Activated T-cell treated with anti-CD3 and anti-CD28 coated beads, Interleukin-2, amount 50 U/mL, for 72 hours (primary cell): Measurements from ENCODE around the gene RC3H1. TPM values are rescaled to one million over a fixed set of nuclear protein-coding genes. Genes with fewer than 3 reads are reported as not detected.
A peak's percentile ranks its signal among the peaks of the same experiment; 100 is the strongest.
"Not testable (repeated sequence)": the region's sequence is repeated elsewhere in the genome, so short reads cannot be mapped to it uniquely, and the experiment has no call there.

Experiments used
- ATAC-seq, 2 donors: fragments of 150-1000 bp; cut with Tn5 transposase; replicated peaks in 1 of 2; 2 replicates each; pipeline ENCODE4 v1.10.0; 2021; ENCODE audit warnings: moderate library complexity in 2 of 2, mild to moderate bottlenecking in 1 of 2
- DNase-seq, 2 donors: peaks; one replicate each; pipeline ENCODE4 v3.0.0; 2021 to 2022; ENCODE audit warnings: mixed read lengths in 1 of 2
- H3K27ac Mint-ChIP-seq: one replicate; pipeline ENCODE4 v1.8.0; 2022; ENCODE audit warnings: mild to moderate bottlenecking, moderate library complexity, mixed read lengths
- H3K27me3 Mint-ChIP-seq: one replicate; pipeline ENCODE4 v1.8.0; 2022; ENCODE audit warnings: low read depth, mixed read lengths
- H3K36me3 Mint-ChIP-seq, 2 donors: one replicate each; pipeline ENCODE4 v1.8.0; 2022; ENCODE audit warnings: mixed read lengths in 2 of 2, mild to moderate bottlenecking in 1 of 2; ENCODE audit not compliant: insufficient read depth in 2 of 2
- H3K4me1 Mint-ChIP-seq: one replicate; pipeline ENCODE4 v1.8.0; 2022; ENCODE audit warnings: low read depth, mixed read lengths
- H3K4me3 Mint-ChIP-seq, 2 donors: one replicate each; pipeline ENCODE4 v1.8.0; 2022; ENCODE audit warnings: mild to moderate bottlenecking in 2 of 2, mixed read lengths in 2 of 2, moderate library complexity in 2 of 2
- H3K9me3 Mint-ChIP-seq, 2 donors: one replicate each; pipeline ENCODE4 v1.8.0; 2022; ENCODE audit warnings: mixed read lengths in 2 of 2
- total RNA-seq, 2 donors: library from RNA; stranded (reverse); gene quantifications; one replicate each; pipeline ENCODE4 v1.2.3, GENCODE V29; 2022

The RC3H1 gene
- total RNA-seq, 2 donors from 2014 or later, result 28.1 to 33.5 TPM

GRCh38 chr1:174042509-174042908 lies 20.4 kb upstream of the RC3H1 start:
- ATAC-seq, DNase-seq, H3K9me3 Mint-ChIP-seq, H3K4me3 Mint-ChIP-seq, H3K4me1 Mint-ChIP-seq, H3K36me3 Mint-ChIP-seq, H3K27ac Mint-ChIP-seq, H3K27me3 Mint-ChIP-seq: not testable (repeated sequence)

- no peaks in the 10 kb centered on the region for H3K36me3 Mint-ChIP-seq
- DNase-seq (no peak), ATAC-seq (no peak)
- no peaks in the 10 kb centered on the region for H3K27me3 Mint-ChIP-seq
- no peak overlapping the region for H3K4me3 Mint-ChIP-seq
- H3K4me1 Mint-ChIP-seq, result no peaks in the 10 kb centered on the region
- H3K9me3 Mint-ChIP-seq, result no peaks in the 10 kb centered on the region
- no peak overlapping the region for H3K27ac Mint-ChIP-seq
Measured at GRCh38 chr1:174041369-174041768, 19.2 kb upstream of the RC3H1 start.

GRCh38 chr1:174040387-174040786 lies 18.2 kb upstream of the RC3H1 start:
- Mint-ChIP-seq H3K4me1 (no peaks in the 10 kb centered on the region), H3K9me3 (no peaks in the 10 kb centered on the region), H3K27me3 (no peaks in the 10 kb centered on the region), H3K27ac (no peak overlapping the region), H3K36me3 (no peaks in the 10 kb centered on the region), H3K4me3 (no peak overlapping the region)
- ATAC-seq, result peak in 1 of 2 donors; percentile 67
- no peak for DNase-seq

GRCh38 chr1:174039027-174039426 lies 16.9 kb upstream of the RC3H1 start:
- no peak overlapping the region for H3K4me3 Mint-ChIP-seq
- no peaks in the 10 kb centered on the region for H3K4me1 Mint-ChIP-seq
- H3K9me3 Mint-ChIP-seq, result no peaks in the 10 kb centered on the region
- DNase-seq (no peak), ATAC-seq (no peak)
- H3K27ac Mint-ChIP-seq, result no peak overlapping the region
- no peaks in the 10 kb centered on the region for H3K27me3 Mint-ChIP-seq
- no peaks in the 10 kb centered on the region for H3K36me3 Mint-ChIP-seq

GRCh38 chr1:174036798-174037197 lies 14.6 kb upstream of the RC3H1 start:
- Mint-ChIP-seq H3K9me3 (no peaks in the 10 kb centered on the region), H3K4me3 (no peak overlapping the region), H3K36me3 (no peaks in the 10 kb centered on the region), H3K27ac (no peak overlapping the region), H3K27me3 (no peaks in the 10 kb centered on the region), H3K4me1 (no peaks in the 10 kb centered on the region)
- ATAC-seq, result no peak
- DNase-seq, result no peak

- Mint-ChIP-seq H3K9me3 (no peaks in the 10 kb centered on the region), H3K4me3 (no peak overlapping the region), H3K4me1 (no peaks in the 10 kb centered on the region), H3K36me3 (no peaks in the 10 kb centered on the region), H3K27me3 (no peaks in the 10 kb centered on the region), H3K27ac (no peak overlapping the region)
- ATAC-seq (no peak), DNase-seq (no peak)
Measured at GRCh38 chr1:174036204-174036603, 14.0 kb upstream of the RC3H1 start.

- Mint-ChIP-seq H3K36me3 (no peaks in the 10 kb centered on the region), H3K27me3 (no peaks in the 10 kb centered on the region), H3K27ac (no peak overlapping the region), H3K4me3 (no peak overlapping the region), H3K9me3 (no peaks in the 10 kb centered on the region), H3K4me1 (no peaks in the 10 kb centered on the region)
- DNase-seq (no peak), ATAC-seq (no peak)
Measured at GRCh38 chr1:174032671-174033222, 10.6 kb upstream of the RC3H1 start.

- H3K4me3 Mint-ChIP-seq, result no peak overlapping the region
- no peaks in the 10 kb centered on the region for H3K36me3 Mint-ChIP-seq
Measured at GRCh38 chr1:174031099-174031498, 8.9 kb upstream of the RC3H1 start.

GRCh38 chr1:174028495-174028894 lies 6.3 kb upstream of the RC3H1 start:
- ATAC-seq, result no peak
- Mint-ChIP-seq H3K36me3 (no peaks in the 10 kb centered on the region), H3K9me3 (no peaks in the 10 kb centered on the region), H3K4me1 (peaks cover 3% of the 10 kb centered on the region), H3K4me3 (no peak overlapping the region), H3K27me3 (no peaks in the 10 kb centered on the region), H3K27ac (no peak overlapping the region)
- no peak for DNase-seq

More at GRCh38 chr1:174031099-174031498, 8.9 kb upstream of the RC3H1 start:
- H3K27me3 Mint-ChIP-seq, result no peaks in the 10 kb centered on the region
- ATAC-seq (no peak), DNase-seq (no peak)
- no peak overlapping the region for H3K27ac Mint-ChIP-seq
- H3K9me3 Mint-ChIP-seq, result no peaks in the 10 kb centered on the region
- no peaks in the 10 kb centered on the region for H3K4me1 Mint-ChIP-seq

GRCh38 chr1:174023440-174023839 lies 1.3 kb upstream of the RC3H1 start:
- no peak for DNase-seq
- no peak for ATAC-seq
- Mint-ChIP-seq H3K27me3 (no peaks in the 10 kb centered on the region), H3K4me1 (peaks cover 44% of the 10 kb centered on the region), H3K27ac (peak overlapping the region; percentile 11), H3K4me3 (peak overlapping the region; percentile 92 to 97), H3K9me3 (no peaks in the 10 kb centered on the region), H3K36me3 (peaks cover 7% of the 10 kb centered on the region in 2 donors)

- Mint-ChIP-seq H3K36me3 (peaks cover 7% of the 10 kb centered on the region in 2 donors), H3K27me3 (no peaks in the 10 kb centered on the region), H3K4me3 (peak overlapping the region; percentile 92 to 97), H3K9me3 (no peaks in the 10 kb centered on the region), H3K4me1 (peaks cover 47% of the 10 kb centered on the region), H3K27ac (peak overlapping the region; percentile 95)
- DNase-seq (no peak), ATAC-seq (no peak)
Measured at GRCh38 chr1:174022976-174023277, 770 bp upstream of the RC3H1 start.

GRCh38 chr1:174021591-174022079 lies 522 bp downstream of the RC3H1 start:
- DNase-seq (peak in 1 of 2 donors; percentile 42), ATAC-seq (peak; percentile 38 to 39)
- Mint-ChIP-seq H3K4me1 (peaks cover 58% of the 10 kb centered on the region), H3K9me3 (no peaks in the 10 kb centered on the region), H3K27ac (peak overlapping the region; percentile 98), H3K4me3 (peak overlapping the region; percentile 92 to 97), H3K27me3 (no peaks in the 10 kb centered on the region), H3K36me3 (peaks cover 7% of the 10 kb centered on the region in 2 donors)

GRCh38 chr1:174018565-174018964 lies 3.6 kb downstream of the RC3H1 start:
- peaks cover 71% of the 10 kb centered on the region for H3K4me1 Mint-ChIP-seq
- DNase-seq (no peak), ATAC-seq (no peak)
- H3K9me3 Mint-ChIP-seq, result no peaks in the 10 kb centered on the region
- no peak overlapping the region for H3K4me3 Mint-ChIP-seq
- H3K36me3 Mint-ChIP-seq, result peaks cover 7% of the 10 kb centered on the region in 2 donors
- H3K27ac Mint-ChIP-seq, result no peak overlapping the region
- H3K27me3 Mint-ChIP-seq, result no peaks in the 10 kb centered on the region

- H3K27me3 Mint-ChIP-seq, result no peaks in the 10 kb centered on the region
- H3K27ac Mint-ChIP-seq, result no peak overlapping the region
- H3K36me3 Mint-ChIP-seq, result peaks cover 7 to 8% of the 10 kb centered on the region in 2 donors
- no peaks in the 10 kb centered on the region for H3K9me3 Mint-ChIP-seq
- DNase-seq, result no peak
- H3K4me1 Mint-ChIP-seq, result peaks cover 61% of the 10 kb centered on the region
- peak overlapping the region in 1 of 2 donors; percentile 27 for H3K4me3 Mint-ChIP-seq
- ATAC-seq, result no peak
Measured at GRCh38 chr1:174017231-174017970, 4.8 kb downstream of the RC3H1 start.
